H9 (cell line): ENCODE measurements around the gene FOXK1. TPM values are rescaled to one million over a fixed set of nuclear protein-coding genes. Genes with fewer than 3 reads are reported as not detected.
A peak's percentile ranks its signal among the peaks of the same experiment; 100 is the strongest.

Source experiments
- DNase-seq: peaks from one replicate; pipeline ENCODE4 v3.0.0-alpha.2; 2017
- H2AFZ ChIP-seq: one replicate; pipeline ENCODE4 v1.6.1; 2013; ENCODE audit warnings: mild to moderate bottlenecking, low read length, control low read depth, moderate library complexity
- H2AK5ac ChIP-seq: 2 replicates; pipeline ENCODE4 v1.6.1; 2013; ENCODE audit warnings: low read length, control low read depth, mixed read lengths; ENCODE audit not compliant: insufficient read length
- H2BK120ac ChIP-seq: one replicate; pipeline ENCODE4 v1.6.1; 2013; ENCODE audit warnings: low read depth, mild to moderate bottlenecking, low read length, control low read depth, inconsistent platforms; ENCODE audit not compliant: poor library complexity, severe bottlenecking
- H2BK12ac ChIP-seq: 2 replicates; pipeline ENCODE4 v1.6.1; 2013; ENCODE audit warnings: low read length, control low read depth, mixed read lengths, low read depth; ENCODE audit not compliant: insufficient read length
- H2BK15ac ChIP-seq: 2 replicates; pipeline ENCODE4 v1.6.1; 2013; ENCODE audit warnings: low read depth, low read length, control low read depth
- H2BK20ac ChIP-seq: one replicate; pipeline ENCODE4 v1.6.1; 2013; ENCODE audit warnings: low read depth, mild to moderate bottlenecking, low read length, control low read depth, inconsistent platforms; ENCODE audit not compliant: poor library complexity, severe bottlenecking
- H2BK5ac ChIP-seq: 2 replicates; pipeline ENCODE4 v1.6.1; 2013; ENCODE audit warnings: low read length, control low read depth, mixed read lengths; ENCODE audit not compliant: insufficient read length
- H3K14ac ChIP-seq: 2 replicates; pipeline ENCODE4 v1.6.1; 2013; ENCODE audit warnings: low read length, control low read depth; ENCODE audit not compliant: insufficient read depth
- H3K18ac ChIP-seq: 2 replicates; pipeline ENCODE4 v1.6.1; 2013; ENCODE audit warnings: low read depth, mild to moderate bottlenecking, mixed read lengths, low read length, control low read depth; ENCODE audit not compliant: insufficient read length
- H3K23ac ChIP-seq: 2 replicates; pipeline ENCODE4 v1.6.1; 2013; ENCODE audit warnings: low read length, control low read depth, mixed read lengths, low read depth; ENCODE audit not compliant: insufficient read length
- H3K23me2 ChIP-seq: 2 replicates; pipeline ENCODE4 v1.6.1; 2013; ENCODE audit warnings: low read depth, mild to moderate bottlenecking, mixed read lengths, low read length, control low read depth; ENCODE audit not compliant: insufficient read length, poor library complexity, severe bottlenecking
- H3K27ac ChIP-seq: 2 replicates; pipeline ENCODE4 v1.5.1; 2013; ENCODE audit warnings: low read length, control low read depth, mixed read lengths, low read depth; ENCODE audit not compliant: insufficient read length
- H3K27me3 ChIP-seq: 2 replicates; pipeline ENCODE4 v1.6.1; 2013; ENCODE audit warnings: low read length, control low read depth, inconsistent platforms; ENCODE audit not compliant: insufficient read depth
- H3K4ac ChIP-seq: 2 replicates; pipeline ENCODE4 v1.6.1; 2013; ENCODE audit warnings: low read depth, mild to moderate bottlenecking, control low read depth, inconsistent platforms, low read length, moderate library complexity
- H3K4me1 ChIP-seq: 2 replicates; pipeline ENCODE4 v1.6.1; 2013; ENCODE audit warnings: low read length, control low read depth, inconsistent platforms; ENCODE audit not compliant: insufficient read depth
- H3K4me2 ChIP-seq: 2 replicates; pipeline ENCODE4 v1.6.1; 2013; ENCODE audit warnings: low read length, control low read depth, mixed read lengths; ENCODE audit not compliant: insufficient read length, insufficient read depth
- H3K56ac ChIP-seq: 2 replicates; pipeline ENCODE4 v1.6.1; 2013; ENCODE audit warnings: low read depth, mild to moderate bottlenecking, mixed read lengths, low read length, control low read depth; ENCODE audit not compliant: insufficient read length
- H3K79me1 ChIP-seq: 2 replicates; pipeline ENCODE4 v1.6.1; 2013; ENCODE audit warnings: low read depth, mild to moderate bottlenecking, moderate library complexity, low read length, control low read depth, inconsistent platforms; ENCODE audit not compliant: insufficient read depth, poor library complexity, severe bottlenecking
- H3K79me2 ChIP-seq: 2 replicates; pipeline ENCODE4 v1.6.1; 2013; ENCODE audit warnings: low read length, control low read depth, inconsistent platforms; ENCODE audit not compliant: insufficient read depth
- H3K9ac ChIP-seq: 2 replicates; pipeline ENCODE4 v1.6.1; 2013; ENCODE audit warnings: low read length, control low read depth, mixed read lengths; ENCODE audit not compliant: insufficient read length; ENCODE audit errors: extremely low read depth
- H3K9me3 ChIP-seq: one replicate; pipeline ENCODE4 v1.6.1; 2013; ENCODE audit warnings: low read depth, low read length, inconsistent platforms; ENCODE audit not compliant: control insufficient read depth
- H3T11ph ChIP-seq: one replicate; pipeline ENCODE4 v1.6.1; 2013; ENCODE audit warnings: mild to moderate bottlenecking, low read length, control low read depth, inconsistent platforms
- H4K20me1 ChIP-seq: one replicate; pipeline ENCODE4 v1.6.1; 2013; ENCODE audit not compliant: control insufficient read depth, insufficient read length, insufficient read depth
- H4K5ac ChIP-seq: 2 replicates; pipeline ENCODE4 v1.6.1; 2013; ENCODE audit warnings: low read depth, mild to moderate bottlenecking, mixed read lengths, low read length, control low read depth; ENCODE audit not compliant: insufficient read length
- H4K8ac ChIP-seq: replicated peaks from 2 replicates; pipeline ENCODE4 v1.6.1; 2013; ENCODE audit warnings: low read length, control low read depth, mixed read lengths, low read depth; ENCODE audit not compliant: insufficient read length
- H4K91ac ChIP-seq: 2 replicates; pipeline ENCODE4 v1.6.1; 2013; ENCODE audit warnings: low read depth, mild to moderate bottlenecking, moderate library complexity, mixed read lengths, low read length, control low read depth; ENCODE audit not compliant: insufficient read length
- H3K27ac Mint-ChIP-seq, 3 experiments: 2 replicates in 2 of 3; 3 replicates in 1 of 3; pipeline ENCODE4 v1.8.0; 2020 to 2021; ENCODE audit warnings: mixed read lengths in 3 of 3, mild to moderate bottlenecking in 1 of 3, moderate library complexity in 1 of 3
- H3K27me3 Mint-ChIP-seq: 2 replicates; pipeline ENCODE4 v1.8.0; 2021; ENCODE audit warnings: low read depth, mild to moderate bottlenecking, moderate library complexity, mixed read lengths
- H3K36me3 Mint-ChIP-seq, 3 experiments: 2 replicates in 2 of 3; 3 replicates in 1 of 3; pipeline ENCODE4 v1.8.0; 2020 to 2021; ENCODE audit warnings: low read depth in 3 of 3, mixed read lengths in 3 of 3; ENCODE audit not compliant: insufficient read depth in 1 of 3
- H3K4me1 Mint-ChIP-seq, 2 experiments: 2 replicates each; pipeline ENCODE4 v1.8.0; 2020; ENCODE audit warnings: mixed read lengths in 2 of 2
- H3K4me3 Mint-ChIP-seq, 2 experiments: 2 replicates in 1 of 2; 3 replicates in 1 of 2; pipeline ENCODE4 v1.8.0; 2020 to 2021; ENCODE audit warnings: mild to moderate bottlenecking in 2 of 2, mixed read lengths in 2 of 2, moderate library complexity in 1 of 2
- H3K9me3 Mint-ChIP-seq, 2 experiments: 2 replicates in 1 of 2; 3 replicates in 1 of 2; pipeline ENCODE4 v1.8.0; 2020; ENCODE audit warnings: mild to moderate bottlenecking in 2 of 2, mixed read lengths in 2 of 2, moderate library complexity in 1 of 2
- WGBS: extraction: QIAGEN DNeasy Blood & Tissue Kit; methylation state at CpG from one replicate; pipeline ENCODE4 v1.1.7; 2013; ENCODE audit warnings: missing lambda C conversion rate, low lambda C conversion rate, mixed read lengths; ENCODE audit not compliant: insufficient read length; ENCODE audit errors: extremely low coverage; 5-methylcytosine and 5-hydroxymethylcytosine counted together
- total RNA-seq: library from RNA; stranded (reverse); gene quantifications from 2 replicates; pipeline ENCODE4 v1.2.1, GENCODE V29; 2021
- TF ChIP-seq, protein P1 (sequence below): fragments of 200-600 bp; sonication (generic); conservative IDR thresholded peaks from 3 replicates; pipeline ENCODE4 v1.8.0; 2021; ENCODE audit warnings: antibody characterized with exemption, mild to moderate bottlenecking

The FOXK1 gene
- total RNA-seq, 1 experiment from 2014 or later = 14.4 TPM

- peak; percentile 24 for DNase-seq
- no peaks in the 10 kb centered on the region for H3K27me3 ChIP-seq
- no peak overlapping the region for H2BK5ac ChIP-seq
Observed at GRCh38 chr7:4798706-4799235, 116.7 kb downstream of the FOXK1 start.

More at GRCh38 chr7:4798706-4799235, 116.7 kb downstream of the FOXK1 start:
- Histone ChIP-seq H2BK12ac (no peak overlapping the region), H3K23ac (no peak overlapping the region), H4K5ac (no peak overlapping the region), H3K23me2 (no peaks in the 10 kb centered on the region), H3K4me1 (no peaks in the 10 kb centered on the region), H2BK15ac (no peak overlapping the region; the same call in 1 of the 2 replicates), H3K9ac (no peak overlapping the region), H3K27ac (no peak overlapping the region), H3K79me1 (no peaks in the 10 kb centered on the region), H4K8ac (no peak overlapping the region), H2AK5ac (no peak overlapping the region), H3K4ac (no peak overlapping the region), H3K79me2 (no peaks in the 10 kb centered on the region), H3K9me3 (no peaks in the 10 kb centered on the region), H3T11ph (no peak overlapping the region), H4K20me1 (no peaks in the 10 kb centered on the region), H3K4me2 (no peak overlapping the region), H2BK20ac (no peak overlapping the region), H3K18ac (no peak overlapping the region), H2AFZ (no peak overlapping the region), H4K91ac (no peak overlapping the region), H3K14ac (no peak overlapping the region), H3K56ac (no peak overlapping the region), H2BK120ac (no peak overlapping the region)
- Mint-ChIP-seq H3K9me3 (peaks cover 0 to 3% of the 10 kb centered on the region in 2 experiments; a peak in 2 of 5 replicates), H3K36me3 (peaks cover 7 to 9% (median 7%) of the 10 kb centered on the region in 3 experiments; a peak in 5 of 7 replicates), H3K4me3 (no peak overlapping the region), H3K27me3 (no peaks in the 10 kb centered on the region; the same call in 1 of the 2 replicates), H3K27ac (no peak overlapping the region), H3K4me1 (peaks cover 7 to 8% of the 10 kb centered on the region in 2 experiments)
- WGBS = no CpG with 5 or more reads among the region's 15 CpGs
- TF ChIP-seq, protein P1, sequence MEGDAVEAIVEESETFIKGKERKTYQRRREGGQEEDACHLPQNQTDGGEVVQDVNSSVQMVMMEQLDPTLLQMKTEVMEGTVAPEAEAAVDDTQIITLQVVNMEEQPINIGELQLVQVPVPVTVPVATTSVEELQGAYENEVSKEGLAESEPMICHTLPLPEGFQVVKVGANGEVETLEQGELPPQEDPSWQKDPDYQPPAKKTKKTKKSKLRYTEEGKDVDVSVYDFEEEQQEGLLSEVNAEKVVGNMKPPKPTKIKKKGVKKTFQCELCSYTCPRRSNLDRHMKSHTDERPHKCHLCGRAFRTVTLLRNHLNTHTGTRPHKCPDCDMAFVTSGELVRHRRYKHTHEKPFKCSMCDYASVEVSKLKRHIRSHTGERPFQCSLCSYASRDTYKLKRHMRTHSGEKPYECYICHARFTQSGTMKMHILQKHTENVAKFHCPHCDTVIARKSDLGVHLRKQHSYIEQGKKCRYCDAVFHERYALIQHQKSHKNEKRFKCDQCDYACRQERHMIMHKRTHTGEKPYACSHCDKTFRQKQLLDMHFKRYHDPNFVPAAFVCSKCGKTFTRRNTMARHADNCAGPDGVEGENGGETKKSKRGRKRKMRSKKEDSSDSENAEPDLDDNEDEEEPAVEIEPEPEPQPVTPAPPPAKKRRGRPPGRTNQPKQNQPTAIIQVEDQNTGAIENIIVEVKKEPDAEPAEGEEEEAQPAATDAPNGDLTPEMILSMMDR = no peak
